BJ (cell line): Measurements from ENCODE around the gene HOXA1. TPM values are rescaled to one million over a fixed set of nuclear protein-coding genes. Genes with fewer than 3 reads are reported as not detected.

Experiments
- CTCF ChIA-PET: fragments of 350-600 bp; formaldehyde crosslinking; extraction: SDS; loops from one replicate; lab custom pipeline; 2021; ENCODE audit warnings: antibody characterized with exemption, inconsistent platforms; lab: Yijun Ruan, JAX
- POLR2A ChIA-PET: fragments of 300-600 bp; sonication (Branson Sonifier 250); formaldehyde crosslinking; extraction: SDS; loops from one replicate; lab custom pipeline; 2021; ENCODE audit warnings: antibody characterized with exemption; lab: Charles Lee
- DNase-seq: peaks from one replicate; pipeline ENCODE4 v3.0.0-alpha.2; 2011; ENCODE audit warnings: low read depth
- H3K27me3 ChIP-seq: 2 replicates; pipeline ENCODE4 v1.6.0; 2011; ENCODE audit warnings: low read length; ENCODE audit not compliant: control insufficient read depth, insufficient read depth
- H3K36me3 ChIP-seq: 2 replicates; pipeline ENCODE4 v1.5.1; 2011; ENCODE audit warnings: low read length; ENCODE audit not compliant: control insufficient read depth, insufficient read depth
- H3K4me3 ChIP-seq: 2 replicates; pipeline ENCODE4 v1.5.1; 2011; ENCODE audit warnings: low read depth, mild to moderate bottlenecking, control low read depth, low read length
- polyA plus RNA-seq: library from polyadenylated mRNA; depleted of rRNA; stranded (reverse); fragments of >200 nt; gene quantifications from 2 replicates; pipeline ENCODE4 v1.2.3, GENCODE V29; 2011
- TF ChIP-seq, protein P1 (sequence below): IDR thresholded peaks from 2 replicates; pipeline ENCODE4 v1.5.1; 2011; ENCODE audit warnings: low read depth, mild to moderate bottlenecking, control low read depth, inconsistent platforms, low read length, moderate library complexity; ENCODE audit not compliant: insufficient read depth

The HOXA1 gene
- polyA plus RNA-seq, 1 experiment = 0.91 TPM

- ChIA-PET POLR2A (interaction anchor here (0.5 kb wide), 1 partner anchor 40 kb away, joined by 9 read pairs; no protein-coding TSS in a partner anchor), CTCF (interaction anchor here (1.6 to 1.7 kb wide), 2 partner anchors 8 to 10 kb away, joined by 5 to 8 read pairs; no protein-coding TSS in a partner anchor)
- TF ChIP-seq, protein P1, sequence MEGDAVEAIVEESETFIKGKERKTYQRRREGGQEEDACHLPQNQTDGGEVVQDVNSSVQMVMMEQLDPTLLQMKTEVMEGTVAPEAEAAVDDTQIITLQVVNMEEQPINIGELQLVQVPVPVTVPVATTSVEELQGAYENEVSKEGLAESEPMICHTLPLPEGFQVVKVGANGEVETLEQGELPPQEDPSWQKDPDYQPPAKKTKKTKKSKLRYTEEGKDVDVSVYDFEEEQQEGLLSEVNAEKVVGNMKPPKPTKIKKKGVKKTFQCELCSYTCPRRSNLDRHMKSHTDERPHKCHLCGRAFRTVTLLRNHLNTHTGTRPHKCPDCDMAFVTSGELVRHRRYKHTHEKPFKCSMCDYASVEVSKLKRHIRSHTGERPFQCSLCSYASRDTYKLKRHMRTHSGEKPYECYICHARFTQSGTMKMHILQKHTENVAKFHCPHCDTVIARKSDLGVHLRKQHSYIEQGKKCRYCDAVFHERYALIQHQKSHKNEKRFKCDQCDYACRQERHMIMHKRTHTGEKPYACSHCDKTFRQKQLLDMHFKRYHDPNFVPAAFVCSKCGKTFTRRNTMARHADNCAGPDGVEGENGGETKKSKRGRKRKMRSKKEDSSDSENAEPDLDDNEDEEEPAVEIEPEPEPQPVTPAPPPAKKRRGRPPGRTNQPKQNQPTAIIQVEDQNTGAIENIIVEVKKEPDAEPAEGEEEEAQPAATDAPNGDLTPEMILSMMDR = no peak
Measured at GRCh38 chr7:27083646-27084045, 12.2 kb downstream of the HOXA1 start.

DNA sequence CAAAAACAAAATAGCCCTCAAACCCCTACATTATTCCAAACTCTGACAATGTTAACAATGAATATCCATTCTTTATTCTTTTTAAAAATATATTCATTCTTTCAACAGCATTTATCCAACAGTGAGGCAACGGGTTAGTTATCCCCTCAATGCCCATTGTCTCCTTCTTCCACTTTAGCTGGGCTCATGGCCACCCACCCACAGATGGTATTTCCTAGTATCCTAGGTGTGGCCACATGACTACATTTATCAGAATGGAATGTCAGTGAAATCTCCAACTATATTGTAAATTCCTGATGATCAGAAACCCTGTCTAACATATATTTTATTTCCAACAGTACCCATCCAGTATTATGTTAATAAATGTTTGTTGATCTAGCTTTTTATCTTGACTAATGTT, 13.6 kb downstream of the HOXA1 start:
- POLR2A ChIA-PET = no interaction called here
- CTCF ChIA-PET = interaction anchor here (1.2 to 1.7 kb wide), 4 partner anchors 10 to 68 kb away, joined by 3 to 8 read pairs (median 5); partner anchors contain the start of gene HOXA1
- H3K27me3 ChIP-seq = no peaks in the 10 kb centered on the region
- H3K4me3 ChIP-seq = no peak overlapping the region
- no peaks in the 10 kb centered on the region for H3K36me3 ChIP-seq
- no peak for DNase-seq
- TF ChIP-seq, protein P1 = no peak

More at GRCh38 chr7:27083646-27084045, 12.2 kb downstream of the HOXA1 start:
- no peak for DNase-seq
- H3K27me3 ChIP-seq = 0 out of 2 replicates have a peak, but pooled peaks cover 3% of the 10 kb centered on the region
- no peaks in the 10 kb centered on the region for H3K36me3 ChIP-seq
- no peak overlapping the region for H3K4me3 ChIP-seq

- CTCF ChIA-PET = no interaction called here
- Histone ChIP-seq H3K4me3 (no peak overlapping the region), H3K27me3 (no peaks in the 10 kb centered on the region), H3K36me3 (no peaks in the 10 kb centered on the region)
- POLR2A ChIA-PET = no interaction called here
- no peak for DNase-seq
- TF ChIP-seq, protein P1 = no peak
Measured at GRCh38 chr7:27080844-27081436, 14.9 kb downstream of the HOXA1 start.

DNA sequence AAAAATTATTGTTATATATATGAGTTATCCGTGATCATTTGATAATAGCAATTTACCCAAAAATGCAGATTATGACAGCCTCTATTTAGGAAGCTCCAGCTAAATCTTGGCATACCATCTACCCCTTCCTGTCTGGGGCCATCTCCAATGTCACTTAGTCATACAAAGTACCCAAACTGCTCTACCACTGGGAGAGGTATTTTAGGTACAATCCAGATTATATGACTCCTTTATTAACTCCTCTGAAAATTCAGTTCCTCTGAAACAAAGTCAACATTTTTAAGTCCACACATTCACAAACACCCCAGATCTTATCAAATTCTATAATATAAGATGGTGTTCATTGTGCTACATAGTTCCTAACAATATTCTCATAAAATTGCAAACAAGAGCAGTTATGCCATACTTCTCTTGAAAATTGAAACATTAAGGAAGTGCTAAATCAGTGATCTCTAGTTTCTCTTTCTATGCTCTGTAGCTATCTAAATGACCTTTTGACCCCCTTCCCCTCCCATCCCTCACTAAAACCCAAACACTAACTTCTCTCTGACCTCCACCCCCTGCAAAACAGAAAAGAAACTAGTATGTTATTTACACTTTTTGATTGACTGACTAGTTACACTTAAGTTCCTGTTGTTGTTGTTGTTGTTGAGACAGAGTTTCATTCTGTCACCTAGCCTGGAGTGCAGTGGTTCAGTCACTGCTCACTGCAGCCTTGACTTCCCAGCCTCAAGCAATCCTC, 16.4 kb downstream of the HOXA1 start:
- DNase-seq = no peak
- POLR2A ChIA-PET = no interaction called here
- CTCF ChIA-PET = interaction anchor here (0.6 to 1.0 kb wide), 2 partner anchors 17 to 325 kb away, joined by 3 read pairs; partner anchors contain the start of gene HOXA1
- TF ChIP-seq, protein P1 = no peak
- Histone ChIP-seq H3K4me3 (no peak overlapping the region), H3K27me3 (no peaks in the 10 kb centered on the region), H3K36me3 (no peaks in the 10 kb centered on the region)

DNA sequence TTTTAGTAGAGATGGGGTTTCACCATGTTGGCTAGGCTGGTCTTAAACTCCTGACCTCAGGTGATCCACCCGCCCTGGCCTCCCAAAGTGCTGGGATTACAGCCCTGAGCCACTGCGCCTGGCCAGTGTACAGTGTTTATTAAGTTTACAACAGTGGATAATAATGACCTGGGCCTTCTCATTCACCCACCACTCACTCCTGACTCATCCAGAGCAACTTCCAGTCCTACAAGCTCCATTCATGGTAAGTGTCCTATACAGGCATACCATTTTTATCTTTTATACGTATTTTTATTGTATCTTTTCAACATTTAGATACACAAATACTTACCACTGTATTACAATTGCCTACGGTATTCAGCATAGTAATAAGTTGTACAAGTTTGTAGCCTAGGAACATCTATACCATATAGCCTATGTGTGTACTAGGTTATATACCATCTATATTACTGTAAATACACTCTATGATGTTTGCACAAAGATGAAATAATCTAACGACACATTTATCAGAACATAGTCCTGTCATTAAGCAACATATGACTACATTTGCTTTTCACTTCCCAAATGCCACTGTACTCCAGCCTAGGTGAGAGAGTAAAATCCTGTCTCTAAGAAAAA, 17.1 kb downstream of the HOXA1 start:
- CTCF ChIA-PET = interaction anchor here (1.0 kb wide), 1 partner anchor 18 kb away, joined by 3 read pairs; the partner anchor contains the start of gene HOXA1
- H3K27me3 ChIP-seq = no peaks in the 10 kb centered on the region
- POLR2A ChIA-PET = no interaction called here
- H3K36me3 ChIP-seq = no peaks in the 10 kb centered on the region
- TF ChIP-seq, protein P1 = no peak
- DNase-seq = no peak
- no peak overlapping the region for H3K4me3 ChIP-seq
